GM12878 (cell line): Measurements from ENCODE around the gene RUFY4. TPM values are rescaled to one million over a fixed set of nuclear protein-coding genes. Genes with fewer than 3 reads are reported as not detected.

ENCODE experiments used
- ATAC-seq: fragments of 200-7000 bp; cut with Tn5 transposase; 3 replicates; pipeline ENCODE4 v1.9.1; 2020; ENCODE audit warnings: mild to moderate bottlenecking, moderate library complexity
- BruUV-seq: library from RNA; stranded (reverse); fragments of 400-500 nt; replicated peaks from 2 replicates; lab custom pipeline; 2021; lab: Mats Ljungman, UMichigan
- CTCF ChIA-PET: fragments of 300-600 bp; sonication (Branson Sonifier 250); formaldehyde crosslinking; extraction: SDS; loops from one replicate; lab custom pipeline; 2021; ENCODE audit warnings: inconsistent platforms; lab: Yijun Ruan, JAX
- POLR2A ChIA-PET: fragments of 350-600 bp; formaldehyde crosslinking; extraction: SDS; loops from one replicate; lab custom pipeline; 2021; ENCODE audit warnings: inconsistent platforms; lab: Charles Lee
- RAD21 ChIA-PET: fragments of 300-600 bp; sonication (Branson Sonifier 250); formaldehyde crosslinking; loops from one replicate; lab custom pipeline; 2023; ENCODE audit warnings: antibody characterized with exemption; ENCODE audit not compliant: unreplicated experiment; lab: Charles Lee
- SMC1A ChIA-PET: fragments of 300-600 bp; sonication (Branson Sonifier 250); formaldehyde crosslinking; loops from one replicate; lab custom pipeline; 2023; ENCODE audit not compliant: unreplicated experiment, uncharacterized antibody; lab: Charles Lee
- DNase-seq: peaks from one replicate; pipeline ENCODE4 v3.0.0-alpha.2; 2011; ENCODE audit warnings: low read depth, low spot score
- FAIRE-seq: peaks from 3 replicates; lab custom pipeline; 2011; peaks lifted over from hg19 to GRCh38; lab: Jason Lieb, UNC
- H2AFZ ChIP-seq: 2 replicates; pipeline ENCODE4 v1.6.0; 2011; ENCODE audit warnings: low read depth, low read length, control low read depth; ENCODE audit not compliant: control insufficient read depth
- H3K27ac ChIP-seq: 2 replicates; pipeline ENCODE4 v1.5.1; 2011; ENCODE audit warnings: control low read depth; ENCODE audit not compliant: control insufficient read depth, insufficient read depth
- H3K27me3 ChIP-seq, 2 experiments: replicated peaks in 1 of 2; 2 replicates each; pipeline versions ENCODE4 v1.6.0 to v1.6.1; 2011; ENCODE audit warnings: low read length in 1 of 2; ENCODE audit not compliant: control insufficient read depth in 2 of 2, insufficient read depth in 2 of 2
- H3K36me3 ChIP-seq, 2 experiments: 2 replicates each; pipeline ENCODE4 v1.5.1; 2011; ENCODE audit warnings: low read length in 1 of 2; ENCODE audit not compliant: control insufficient read depth in 2 of 2, insufficient read depth in 2 of 2
- H3K4me1 ChIP-seq: 2 replicates; pipeline ENCODE4 v1.6.1; 2011; ENCODE audit warnings: mild to moderate bottlenecking, low read length, moderate library complexity, mixed read lengths; ENCODE audit not compliant: control insufficient read depth, insufficient read depth
- H3K4me2 ChIP-seq: 2 replicates; pipeline ENCODE4 v1.6.0; 2011; ENCODE audit warnings: control low read depth; ENCODE audit not compliant: control insufficient read depth, insufficient read depth
- H3K4me3 ChIP-seq: fragments of 200-600 bp; sonication (generic); 2 replicates; pipeline ENCODE4 v1.5.1; 2016
- H3K79me2 ChIP-seq: 2 replicates; pipeline ENCODE4 v1.6.0; 2011; ENCODE audit warnings: low read length; ENCODE audit not compliant: control insufficient read depth, insufficient read depth
- H3K9ac ChIP-seq: 2 replicates; pipeline ENCODE4 v1.8.0; 2011; ENCODE audit warnings: low read length, control low read depth, mixed read lengths; ENCODE audit not compliant: control insufficient read depth, insufficient read depth
- H3K9me3 ChIP-seq: replicated peaks from 3 replicates; pipeline ENCODE4 v1.5.1; 2011; ENCODE audit warnings: mild to moderate bottlenecking, low read length; ENCODE audit not compliant: control insufficient read depth, insufficient read depth
- H4K20me1 ChIP-seq: 2 replicates; pipeline ENCODE4 v1.6.0; 2011; ENCODE audit not compliant: control insufficient read depth, insufficient read depth
- IKZF1 ChIP-seq: fragments of 450-650 bp; conservative IDR thresholded peaks from 2 replicates; pipeline ENCODE4 v1.6.1; 2017; ENCODE audit warnings: antibody characterized with exemption, mild to moderate bottlenecking
- MLLT1 ChIP-seq: fragments of 450-650 bp; IDR thresholded peaks from 2 replicates; pipeline ENCODE4 v1.6.1; 2016; ENCODE audit warnings: mild to moderate bottlenecking
- MTA3 ChIP-seq: IDR thresholded peaks from 2 replicates; pipeline ENCODE4 v1.6.1; 2012; ENCODE audit warnings: low read length, inconsistent platforms, borderline replicate concordance
- NR2C2 ChIP-seq: IDR thresholded peaks from 2 replicates; pipeline ENCODE4 v1.6.1; 2011; ENCODE audit warnings: borderline replicate concordance, low read depth; ENCODE audit not compliant: control insufficient read depth, insufficient read length
- PBX3 ChIP-seq: IDR thresholded peaks from 2 replicates; pipeline ENCODE4 v1.6.1; 2011; ENCODE audit warnings: mild to moderate bottlenecking, low read depth, low read length, moderate library complexity; ENCODE audit not compliant: insufficient replicate concordance
- SRF ChIP-seq, 2 experiments: IDR thresholded peaks; 2 replicates each; pipeline ENCODE4 v1.6.1; 2011; ENCODE audit warnings: low read depth in 2 of 2, low read length in 2 of 2, mild to moderate bottlenecking in 1 of 2, moderate library complexity in 1 of 2
- TARDBP ChIP-seq: IDR thresholded peaks from 2 replicates; pipeline ENCODE4 v1.6.1; 2016; ENCODE audit warnings: borderline replicate concordance
- WGBS: methylation state at CpG from one replicate; pipeline ENCODE4 v1.1.6; 2016; ENCODE audit warnings: low lambda C conversion rate; ENCODE audit not compliant: insufficient replicate concordance, insufficient coverage; ENCODE audit errors: missing lambda C conversion rate; 5-methylcytosine and 5-hydroxymethylcytosine counted together
- in situ Hi-C: fragments of 300-500 bp; cut with MboI; formaldehyde crosslinking; loops from 9 replicates; pipeline ENCODE4 v1.14.3; 2018; ENCODE audit warnings: mixed read lengths
- intact Hi-C: fragments of 100-400 bp; cut with micrococcal nuclease; formaldehyde crosslinking; loops from one replicate; pipeline ENCODE4 v1.14.2; 2022; ENCODE audit not compliant: unreplicated experiment
- polyA plus RNA-seq, 11 experiments: library from polyadenylated mRNA; depleted of rRNA in 4 of 11; unstranded in 6 of 11; stranded (reverse) in 5 of 11; fragments of >200 nt; fragmentation: Nextera tagmentation in 4 of 11; fragmentation: Illumina TruSeq in 1 of 11; extraction: Ambion mirVana in 4 of 11; extraction: Trizol in 1 of 11; gene quantifications; 1 replicate in 1 of 11; 2 replicates in 10 of 11; pipeline versions ENCODE4 v1.2.1 to v1.2.3, GENCODE V29; 2011 to 2016; ENCODE audit warnings: inconsistent platforms in 2 of 11, missing spikeins in 2 of 11, low read depth in 1 of 11
- total RNA-seq, 4 experiments: library from RNA; depleted of rRNA in 3 of 4; stranded (reverse); fragments of >200 nt in 3 of 4; fragmentation: Illumina TruSeq in 1 of 4; extraction: Trizol in 1 of 4; gene quantifications; 2 replicates each; pipeline versions ENCODE4 v1.2.1 to v1.2.3, GENCODE V29; 2013 to 2021

RUFY4 gene
- total and polyA plus RNA-seq, 10 of the 15 experiments (the other 5 are each of a cell fraction or from before 2014, with no cell fraction given), result 0.05 to 2.7 (median 0.90) TPM

- no peak overlapping the region for H3K4me3 ChIP-seq
- ChIA-PET POLR2A (interaction anchor here (0.6 kb wide), 1 partner anchor 43 kb away, joined by 3 read pairs; no protein-coding TSS in a partner anchor), RAD21 (interaction anchor here (0.6 to 0.9 kb wide), 2 partner anchors 33 to 1550 kb away, joined by 3 to 4 read pairs; no protein-coding TSS in a partner anchor), CTCF (interaction anchor here (1.6 to 2.2 kb wide), 2 partner anchors 13 to 21 kb away, joined by 6 to 7 read pairs; partner anchors contain the start of gene RUFY4), SMC1A (interaction anchor here (0.6 to 3.5 kb wide), 4 partner anchors 16 to 780 kb away, joined by 3 to 13 read pairs (median 3); no protein-coding TSS in a partner anchor)
- DNase-seq, result no peak
- H3K9me3 ChIP-seq, result peaks cover 20% of the 10 kb centered on the region
- peak; percentile 56 for ATAC-seq
- in situ Hi-C loops, result no loop called here
- no peak overlapping the region for H3K9ac ChIP-seq
- H3K27me3 ChIP-seq, result no peaks in the 10 kb centered on the region
- H3K79me2 ChIP-seq, result no peaks in the 10 kb centered on the region
- no TSS peak for BruUV-seq
- H3K4me1 ChIP-seq, result peaks cover 12% of the 10 kb centered on the region; the same call in 1 of the 2 replicates
- no peaks in the 10 kb centered on the region for H3K36me3 ChIP-seq
- intact Hi-C loops, result no loop called here
- peak overlapping the region; percentile 81; the same call in 1 of the 2 replicates for H3K27ac ChIP-seq
- H3K4me2 ChIP-seq, result no peak overlapping the region
- TF ChIP-seq TARDBP (no peak), NR2C2 (no peak), MLLT1 (no peak), IKZF1 (no peak), MTA3 (no peak), PBX3 (no peak), SRF (IDR thresholded peaks at IDR 0.05; ENCODE audit: low read depth in 2 of 2, low read length in 2 of 2) (no peak)
- no peak for FAIRE-seq
- no peaks in the 10 kb centered on the region for H4K20me1 ChIP-seq
- 86% methylated on average over 8 of the region's 8 CpGs for WGBS
- H2AFZ ChIP-seq, result no peak overlapping the region
Measured at GRCh38 chr2:218047536-218048225, 21.4 kb upstream of the RUFY4 start.
